ENCODE measurements around the gene RNASE8.
"Not testable (repeated sequence)": the region's sequence is repeated elsewhere in the genome, so short reads cannot be mapped to it uniquely, and the experiment has no call there.

Gene RNASE8

DNA sequence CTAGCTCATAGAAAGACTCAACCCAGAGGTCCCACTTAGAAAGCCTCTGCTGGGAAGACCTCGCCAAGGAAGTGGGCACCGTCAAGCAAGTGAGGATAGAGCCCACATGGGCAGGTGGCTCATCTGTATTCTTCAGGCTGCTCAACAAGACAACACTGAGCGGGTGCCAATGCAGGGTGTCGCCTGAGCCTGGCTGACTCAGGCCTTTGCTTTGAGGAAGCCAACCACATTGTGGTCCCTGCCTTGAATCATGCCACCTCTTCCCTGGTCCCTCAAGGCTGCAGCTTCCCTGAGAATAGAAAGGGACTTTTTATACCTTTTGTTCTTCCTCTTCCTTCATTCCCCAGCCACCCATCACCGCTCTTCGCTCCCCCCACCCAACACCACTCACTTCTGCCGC, 20.9 kb upstream of the RNASE8 start:
- no peak overlapping the region for H3K4me3 ChIP-seq
- H3K9me3 ChIP-seq (replicated peaks in 1 of 11), result no peaks in the 10 kb centered on the region
- H4K20me1 ChIP-seq, result no peaks in the 10 kb centered on the region
- H3K4me1 ChIP-seq, result peaks cover 0 to 24% (median 5%) of the 10 kb centered on the region in 10 experiments; a peak in 8 of 20 replicates
- peak overlapping the region in 1 of 11 experiments; percentile 11; a peak in 1 of 22 replicates for H3K4me2 ChIP-seq
- no peak overlapping the region for H3K9ac ChIP-seq
- H3K36me3 ChIP-seq, result no peaks in the 10 kb centered on the region
- H3K27me3 ChIP-seq, result no peaks in the 10 kb centered on the region
- H3K27ac ChIP-seq, result no peak overlapping the region
- no peak for TF ChIP-seq Cebpa-rat (IDR thresholded peaks at IDR 0.05)

DNA sequence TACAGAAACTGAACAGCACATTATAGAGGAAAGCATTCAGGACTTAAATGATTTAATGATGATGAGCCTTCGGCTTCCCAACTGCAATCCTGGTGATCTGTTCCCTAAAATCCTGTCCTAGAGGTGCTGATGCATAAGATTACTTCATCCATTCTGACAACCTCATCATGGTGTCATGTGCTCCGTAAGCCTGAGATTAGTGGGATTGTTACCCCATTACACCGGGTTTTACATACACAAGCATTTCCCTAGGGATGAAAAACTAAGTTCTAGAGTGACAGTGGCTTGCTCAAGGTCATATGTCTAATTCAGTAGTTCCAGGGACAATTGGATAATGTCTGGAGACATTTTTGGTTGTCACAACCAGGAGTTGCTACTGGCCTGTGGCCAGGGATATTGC, 20.5 kb upstream of the RNASE8 start:
- Histone ChIP-seq H3K4me3 (no peak overlapping the region), H3K4me1 (peaks cover 0 to 28% (median 5%) of the 10 kb centered on the region in 10 experiments; a peak in 8 of 20 replicates), H3K27ac (no peak overlapping the region), H3K4me2 (no peak overlapping the region), H3K27me3 (no peaks in the 10 kb centered on the region), H3K36me3 (no peaks in the 10 kb centered on the region), H4K20me1 (no peaks in the 10 kb centered on the region), H3K9ac (no peak overlapping the region), H3K9me3 (replicated peaks in 1 of 11) (no peaks in the 10 kb centered on the region)
- TF ChIP-seq Cebpa-rat (IDR thresholded peaks at IDR 0.05), result no peak

DNA sequence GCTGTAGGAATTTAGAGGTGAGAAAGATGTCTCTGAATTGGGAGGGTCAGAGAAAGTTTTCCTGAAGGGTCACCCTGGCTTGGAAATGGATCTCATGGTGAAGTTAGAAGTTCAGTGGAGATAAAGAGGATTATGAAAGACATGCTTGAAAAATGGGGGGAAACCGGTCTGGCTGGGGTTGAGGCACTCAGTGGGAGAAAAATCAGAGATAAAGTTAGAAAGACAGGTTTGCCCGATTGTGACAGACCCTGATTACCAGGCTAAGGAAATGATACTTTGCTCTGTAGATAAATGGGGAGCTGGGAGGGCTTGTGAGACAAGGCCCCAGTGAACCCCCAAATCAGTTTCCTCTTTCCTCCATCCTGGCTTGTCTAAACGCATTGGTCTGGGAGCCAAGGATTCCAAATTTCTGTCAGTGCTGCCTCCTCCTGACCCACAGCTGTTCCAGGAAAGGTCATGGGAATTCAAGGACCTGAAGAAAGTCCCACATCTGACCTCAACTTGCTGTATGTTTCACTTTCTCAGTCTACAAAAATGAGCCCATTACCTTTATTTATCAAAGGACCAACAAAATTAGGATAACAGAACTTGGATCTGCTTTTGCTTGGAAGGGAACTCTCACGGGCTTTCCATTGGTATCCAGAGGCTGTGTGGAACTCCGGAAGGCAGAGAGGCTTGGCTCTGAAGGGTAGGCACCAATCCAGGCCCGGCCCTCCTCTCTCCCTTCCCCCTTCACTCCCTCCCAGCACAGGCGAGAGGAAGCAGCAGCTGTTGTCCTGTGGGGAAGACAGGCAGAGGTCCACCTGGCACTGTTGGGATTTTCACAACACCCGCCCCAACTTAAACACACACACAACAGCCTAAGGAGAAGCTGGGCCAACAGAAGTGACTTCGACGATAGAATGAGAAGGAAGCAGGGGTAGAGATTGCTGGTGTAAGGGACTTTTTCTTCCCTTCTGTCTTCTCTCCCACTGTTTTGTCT, 18.9 kb upstream of the RNASE8 start:
- Histone ChIP-seq H3K27me3 (no peaks in the 10 kb centered on the region), H3K4me1 (peaks cover 0 to 34% (median 12%) of the 10 kb centered on the region in 10 experiments; a peak in 12 of 20 replicates), H3K4me2 (peak overlapping the region in 2 of 11 experiments; percentile 29 to 32; a peak in 2 of 22 replicates), H3K9me3 (replicated peaks in 1 of 11) (no peaks in the 10 kb centered on the region), H3K36me3 (no peaks in the 10 kb centered on the region), H3K27ac (no peak overlapping the region), H3K9ac (no peak overlapping the region), H3K4me3 (no peak overlapping the region), H4K20me1 (no peaks in the 10 kb centered on the region)
- TF ChIP-seq Cebpa-rat (IDR thresholded peaks at IDR 0.05), result no peak

DNA sequence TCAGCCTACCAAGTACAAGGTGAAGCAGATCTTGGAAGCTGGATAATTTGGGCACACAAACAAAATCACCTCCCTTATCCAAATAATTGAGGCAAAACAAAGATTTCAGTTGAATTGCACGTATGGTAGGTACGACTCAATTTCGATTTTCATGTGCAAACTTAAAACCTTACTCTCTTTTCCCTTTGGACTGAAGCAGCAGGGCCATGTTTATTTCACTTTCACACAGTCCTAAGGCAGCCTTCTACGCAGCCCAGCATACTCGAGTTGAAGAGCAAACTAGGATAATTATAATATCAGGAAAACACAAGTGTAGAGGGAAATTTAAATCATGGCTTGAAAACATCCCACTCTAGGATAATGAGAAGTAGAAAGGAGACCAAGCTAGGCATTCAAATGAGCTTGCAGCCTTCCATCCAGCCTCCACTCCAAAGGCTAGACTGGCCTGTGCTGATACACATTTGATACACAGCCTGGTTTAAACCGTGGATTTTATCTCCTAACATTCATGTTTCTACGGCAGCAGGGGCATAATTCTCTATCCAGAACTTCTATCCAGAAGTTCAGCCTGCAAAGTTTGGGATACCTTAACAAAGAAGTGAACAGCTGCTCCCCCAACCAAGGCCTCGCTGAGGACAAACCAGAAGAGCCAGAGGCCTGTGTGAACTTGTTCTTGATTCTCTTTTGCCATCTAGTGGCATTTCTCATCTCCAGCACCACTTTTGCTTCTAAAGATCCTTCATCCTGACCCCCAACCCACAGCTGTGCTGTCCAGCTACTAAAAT, 17.8 kb upstream of the RNASE8 start:
- Histone ChIP-seq H3K9me3 (replicated peaks in 1 of 11) (no peaks in the 10 kb centered on the region), H3K4me1 (peaks cover 9 to 44% (median 21%) of the 10 kb centered on the region in 10 experiments), H3K4me2 (peak overlapping the region in 2 of 11 experiments; percentile 29 to 32; a peak in 1 of 22 replicates), H3K9ac (peak overlapping the region in 1 of 11 experiments; percentile 34; a peak in 2 of 22 replicates), H3K4me3 (no peak overlapping the region), H3K36me3 (no peaks in the 10 kb centered on the region), H4K20me1 (no peaks in the 10 kb centered on the region), H3K27me3 (no peaks in the 10 kb centered on the region), H3K27ac (no peak overlapping the region)
- no peak for TF ChIP-seq Cebpa-rat (IDR thresholded peaks at IDR 0.05)

DNA sequence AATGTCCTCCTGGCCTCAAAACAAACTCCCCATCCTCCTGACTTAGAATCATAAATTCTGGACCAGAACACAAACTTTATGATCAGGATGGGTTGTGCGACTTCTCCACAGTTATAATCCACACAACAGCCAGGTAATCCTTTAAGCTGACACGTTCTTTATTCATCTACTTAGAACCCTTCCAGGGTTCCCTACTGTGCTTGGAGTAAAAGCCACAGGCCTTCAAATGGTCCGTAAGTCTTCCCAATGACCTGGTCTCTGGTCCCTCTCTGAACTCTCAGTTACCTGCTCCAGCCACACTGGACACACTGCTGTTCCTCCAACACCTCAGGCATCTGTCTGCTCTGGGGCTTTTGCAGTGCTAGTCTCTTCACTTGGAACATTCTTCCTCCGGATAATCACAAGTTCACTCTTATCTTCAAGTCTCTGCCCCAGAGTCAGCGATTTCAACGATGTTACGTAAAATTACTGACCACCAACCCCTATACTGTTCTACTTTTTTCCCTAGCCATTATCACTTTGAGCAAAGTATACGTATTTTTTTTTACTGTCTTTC, 17.2 kb upstream of the RNASE8 start:
- Histone ChIP-seq H4K20me1 (no peaks in the 10 kb centered on the region), H3K4me3 (no peak overlapping the region), H3K27ac (no peak overlapping the region), H3K9ac (no peak overlapping the region), H3K4me1 (peaks cover 11 to 44% (median 24%) of the 10 kb centered on the region in 10 experiments), H3K4me2 (no peak overlapping the region), H3K9me3 (replicated peaks in 1 of 11) (no peaks in the 10 kb centered on the region), H3K27me3 (no peaks in the 10 kb centered on the region), H3K36me3 (no peaks in the 10 kb centered on the region)
- no peak for TF ChIP-seq Cebpa-rat (IDR thresholded peaks at IDR 0.05)

DNA sequence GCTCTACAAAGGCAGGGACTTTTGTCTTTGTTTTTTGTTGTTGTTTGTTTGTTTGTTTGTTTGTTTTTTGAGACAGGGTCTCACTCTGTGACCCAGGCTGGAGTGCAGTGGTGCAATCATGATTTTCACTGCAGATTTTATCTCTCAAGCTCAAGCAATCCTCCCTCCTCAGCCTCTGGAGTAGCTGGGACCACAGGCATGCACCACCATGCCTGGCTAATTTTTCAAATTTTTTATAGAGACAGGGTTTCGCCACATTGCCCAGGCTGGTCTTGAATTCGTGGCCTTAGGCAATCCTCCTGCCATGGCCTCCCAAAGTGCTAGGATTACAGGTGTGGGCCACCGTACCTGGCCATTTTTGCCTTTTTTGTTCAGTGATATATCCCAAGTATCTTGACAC, 16.7 kb upstream of the RNASE8 start:
- not testable (repeated sequence) for H3K36me3 ChIP-seq; H3K9me3 ChIP-seq (replicated peaks in 1 of 11); H4K20me1 ChIP-seq; H3K4me3 ChIP-seq; H3K4me2 ChIP-seq; H3K9ac ChIP-seq; H3K27ac ChIP-seq; H3K27me3 ChIP-seq
- peaks cover 11 to 44% (median 24%) of the 10 kb centered on the region in 10 experiments for H3K4me1 ChIP-seq

DNA sequence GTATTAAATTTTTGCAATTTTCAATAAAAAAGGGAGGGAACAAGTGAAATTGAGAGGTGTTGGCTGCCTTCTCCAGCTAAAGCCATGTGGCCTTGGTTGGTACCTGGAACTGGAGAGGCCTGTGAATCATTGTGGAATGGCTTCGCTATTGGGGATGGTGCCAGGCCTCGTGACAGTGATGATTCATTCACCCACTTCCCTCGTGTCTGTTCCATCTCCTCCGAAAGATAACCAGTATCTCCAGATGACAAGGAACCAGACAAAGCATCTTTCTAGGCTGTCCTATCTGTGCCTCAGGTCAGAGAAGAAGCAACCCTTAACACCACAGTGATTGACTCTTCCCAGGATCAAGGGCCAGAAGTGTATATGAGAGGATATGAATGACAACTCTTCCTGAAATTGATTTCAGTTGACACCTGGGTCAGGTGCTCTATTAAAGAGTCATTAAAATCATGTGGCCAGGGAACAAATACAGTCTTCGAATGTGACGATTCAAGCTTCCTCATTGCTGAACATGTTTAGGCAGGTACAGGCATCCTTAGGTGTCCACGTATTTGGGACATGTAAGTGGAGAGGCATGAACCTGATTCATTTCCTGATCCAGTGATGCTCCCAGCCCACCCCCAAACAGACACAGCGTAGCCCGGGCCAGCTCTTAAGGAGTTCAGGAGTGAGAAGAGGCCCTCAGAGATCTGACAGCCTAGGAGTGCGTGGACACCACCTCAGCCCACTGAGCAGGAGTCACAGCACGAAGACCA, 15.8 kb upstream of the RNASE8 start, which contains the start of gene RNASE7:
RNASE7 (plus strand) TSS at position 687 of the 758 bp plus-strand sequence. CDS start 631 bp downstream, outside the sequence.
- no peaks in the 10 kb centered on the region for H3K27me3 ChIP-seq
- H3K9me3 ChIP-seq (replicated peaks in 1 of 11), result no peaks in the 10 kb centered on the region
- H3K27ac ChIP-seq, result no peak within 1 kb of the TSS
- H3K36me3 ChIP-seq, result no peaks in the 10 kb centered on the region
- H4K20me1 ChIP-seq, result no peaks in the 10 kb centered on the region
- TF ChIP-seq Cebpa-rat (IDR thresholded peaks at IDR 0.05), result no peak
- no peak within 1 kb of the TSS for H3K9ac ChIP-seq
- H3K4me3 ChIP-seq, result no peak within 1 kb of the TSS
- H3K4me2 ChIP-seq, result peak within 1 kb of the TSS in 2 of 11 experiments; percentile 21 to 27; a peak in 1 of 22 replicates
- H3K4me1 ChIP-seq, result peaks cover 11 to 39% (median 21%) of the 10 kb centered on the region in 10 experiments

DNA sequence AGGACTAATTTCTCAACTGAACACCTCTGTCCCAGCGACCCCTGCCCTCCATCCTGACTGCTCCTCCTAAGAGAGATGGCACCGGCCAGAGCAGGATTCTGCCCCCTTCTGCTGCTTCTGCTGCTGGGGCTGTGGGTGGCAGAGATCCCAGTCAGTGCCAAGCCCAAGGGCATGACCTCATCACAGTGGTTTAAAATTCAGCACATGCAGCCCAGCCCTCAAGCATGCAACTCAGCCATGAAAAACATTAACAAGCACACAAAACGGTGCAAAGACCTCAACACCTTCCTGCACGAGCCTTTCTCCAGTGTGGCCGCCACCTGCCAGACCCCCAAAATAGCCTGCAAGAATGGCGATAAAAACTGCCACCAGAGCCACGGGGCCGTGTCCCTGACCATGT, 14.7 kb upstream of the RNASE8 start:
- Histone ChIP-seq H3K9ac (no peak overlapping the region), H3K27ac (no peak overlapping the region), H3K4me3 (no peak overlapping the region), H3K9me3 (replicated peaks in 1 of 11) (no peaks in the 10 kb centered on the region), H3K36me3 (no peaks in the 10 kb centered on the region), H3K27me3 (no peaks in the 10 kb centered on the region), H4K20me1 (no peaks in the 10 kb centered on the region), H3K4me1 (peaks cover 11 to 36% (median 20%) of the 10 kb centered on the region in 10 experiments), H3K4me2 (no peak overlapping the region)
- TF ChIP-seq Cebpa-rat (IDR thresholded peaks at IDR 0.05), result no peak
